Measurements from ENCODE around the gene PRKCZ. TPM values are rescaled to one million over a fixed set of nuclear protein-coding genes. Genes with fewer than 3 reads are reported as not detected.
"Not testable (repeated sequence)": the region's sequence is repeated elsewhere in the genome, so short reads cannot be mapped to it uniquely, and the experiment has no call there.

PRKCZ gene
- total RNA-seq, 1 donor from 2014 or later, result 32.6 TPM

DNA sequence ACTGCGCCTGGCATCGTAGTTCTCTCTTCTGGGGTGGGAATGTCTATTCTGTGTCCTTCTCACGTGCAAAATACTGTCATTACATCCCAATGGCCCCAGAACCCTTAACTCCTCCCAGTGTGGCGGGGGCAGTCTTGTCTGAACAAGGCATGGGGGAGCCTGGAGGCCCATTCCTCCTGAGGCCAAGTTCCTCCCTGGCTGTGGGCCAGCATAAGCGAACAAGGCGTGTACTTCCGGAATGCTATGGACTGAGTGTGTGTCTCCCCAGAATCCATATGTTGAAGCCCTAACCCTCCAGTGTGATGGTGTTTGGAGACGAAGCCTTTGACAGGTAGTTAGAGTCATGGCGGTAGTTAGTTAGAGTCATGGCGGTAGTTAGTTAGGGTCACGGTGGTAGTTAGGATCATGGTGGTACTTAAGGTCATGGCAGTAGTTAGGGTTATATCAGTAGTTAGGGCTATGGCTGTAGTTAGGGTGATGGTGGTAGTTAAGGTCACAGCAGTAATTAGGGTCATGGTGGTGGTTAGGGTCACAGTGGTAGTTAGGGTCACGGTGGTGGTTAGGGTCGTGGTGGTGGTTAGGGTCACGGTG, 71.0 kb downstream of the PRKCZ start:
- TF ChIP-seq, protein P1, sequence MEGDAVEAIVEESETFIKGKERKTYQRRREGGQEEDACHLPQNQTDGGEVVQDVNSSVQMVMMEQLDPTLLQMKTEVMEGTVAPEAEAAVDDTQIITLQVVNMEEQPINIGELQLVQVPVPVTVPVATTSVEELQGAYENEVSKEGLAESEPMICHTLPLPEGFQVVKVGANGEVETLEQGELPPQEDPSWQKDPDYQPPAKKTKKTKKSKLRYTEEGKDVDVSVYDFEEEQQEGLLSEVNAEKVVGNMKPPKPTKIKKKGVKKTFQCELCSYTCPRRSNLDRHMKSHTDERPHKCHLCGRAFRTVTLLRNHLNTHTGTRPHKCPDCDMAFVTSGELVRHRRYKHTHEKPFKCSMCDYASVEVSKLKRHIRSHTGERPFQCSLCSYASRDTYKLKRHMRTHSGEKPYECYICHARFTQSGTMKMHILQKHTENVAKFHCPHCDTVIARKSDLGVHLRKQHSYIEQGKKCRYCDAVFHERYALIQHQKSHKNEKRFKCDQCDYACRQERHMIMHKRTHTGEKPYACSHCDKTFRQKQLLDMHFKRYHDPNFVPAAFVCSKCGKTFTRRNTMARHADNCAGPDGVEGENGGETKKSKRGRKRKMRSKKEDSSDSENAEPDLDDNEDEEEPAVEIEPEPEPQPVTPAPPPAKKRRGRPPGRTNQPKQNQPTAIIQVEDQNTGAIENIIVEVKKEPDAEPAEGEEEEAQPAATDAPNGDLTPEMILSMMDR (IDR thresholded peaks at IDR 0.05; ENCODE audit: insufficient read depth, low read depth, low read length), result no peak
- TF ChIP-seq EZH2 (IDR thresholded peaks at IDR 0.05; ENCODE audit: insufficient read depth, low read length), result no peak
- no peak overlapping the region for H2AFZ ChIP-seq (ENCODE audit: low read depth, low read length)
- no peaks in the 10 kb centered on the region for H3K9me3 Mint-ChIP-seq (ENCODE audit: unreplicated experiment)
- H3K27me3 ChIP-seq (ENCODE audit: insufficient read depth, low read length), result peaks cover 7% of the 10 kb centered on the region
- H3K4me3 Mint-ChIP-seq (ENCODE audit: unreplicated experiment), result no peak overlapping the region
- no peaks in the 10 kb centered on the region for H3K9me3 ChIP-seq (ENCODE audit: insufficient read depth, low read depth, low read length)
- no peak overlapping the region for H3K9ac ChIP-seq (ENCODE audit: low read length)
- no peaks in the 10 kb centered on the region for H3K79me2 ChIP-seq (ENCODE audit: insufficient read depth, low read length)
- H3K4me3 ChIP-seq (ENCODE audit: insufficient read depth, low read depth, low read length), result no peak overlapping the region
- H3K4me1 Mint-ChIP-seq (ENCODE audit: low read depth, unreplicated experiment), result peaks cover 4% of the 10 kb centered on the region
- peaks cover 2% of the 10 kb centered on the region for H3K36me3 Mint-ChIP-seq (ENCODE audit: low read depth, unreplicated experiment)
- peaks cover 3% of the 10 kb centered on the region for H3K4me1 ChIP-seq (ENCODE audit: insufficient read depth, low read length)
- no peaks in the 10 kb centered on the region for H3K36me3 ChIP-seq (ENCODE audit: insufficient read depth, low read length)
- DNase-seq (ENCODE audit: low read depth) (no peak), FAIRE-seq (no peak)
- H3K27me3 Mint-ChIP-seq (ENCODE audit: low read depth, unreplicated experiment), result no peaks in the 10 kb centered on the region
- no peak overlapping the region for H3K4me2 ChIP-seq (ENCODE audit: low read length)
- H3K27ac ChIP-seq (ENCODE audit: low read depth, low read length), result no peak overlapping the region
- H4K20me1 ChIP-seq (ENCODE audit: insufficient read depth, low read length), result no peaks in the 10 kb centered on the region
- no peak overlapping the region for H3K27ac Mint-ChIP-seq (ENCODE audit: unreplicated experiment)

DNA sequence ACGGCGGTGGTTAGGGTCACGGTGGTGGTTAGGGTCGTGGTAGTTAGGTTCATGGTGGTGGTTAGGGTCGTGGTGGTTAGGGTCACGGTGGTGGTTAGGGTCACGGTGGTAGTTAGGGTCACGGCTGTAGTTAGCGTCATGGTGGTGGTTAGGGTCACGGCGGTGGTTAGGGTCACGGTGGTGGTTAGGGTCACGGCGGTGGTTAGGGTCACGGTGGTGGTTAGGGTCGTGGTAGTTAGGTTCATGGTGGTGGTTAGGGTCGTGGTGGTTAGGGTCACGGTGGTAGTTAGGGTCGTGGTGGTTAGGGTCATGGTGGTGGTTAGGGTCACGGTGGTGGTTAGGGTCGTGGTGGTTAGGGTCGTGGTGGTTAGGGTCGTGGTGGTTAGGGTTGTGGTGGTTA, 71.6 kb downstream of the PRKCZ start:
- not testable (repeated sequence) for H3K36me3 ChIP-seq (ENCODE audit: insufficient read depth, low read length); H3K27me3 ChIP-seq (ENCODE audit: insufficient read depth, low read length); H3K9me3 Mint-ChIP-seq (ENCODE audit: unreplicated experiment); H4K20me1 ChIP-seq (ENCODE audit: insufficient read depth, low read length); H3K27me3 Mint-ChIP-seq (ENCODE audit: low read depth, unreplicated experiment); H3K27ac Mint-ChIP-seq (ENCODE audit: unreplicated experiment); FAIRE-seq; H2AFZ ChIP-seq (ENCODE audit: low read depth, low read length); H3K4me3 ChIP-seq (ENCODE audit: insufficient read depth, low read depth, low read length); H3K9me3 ChIP-seq (ENCODE audit: insufficient read depth, low read depth, low read length); H3K4me1 ChIP-seq (ENCODE audit: insufficient read depth, low read length); H3K4me1 Mint-ChIP-seq (ENCODE audit: low read depth, unreplicated experiment); H3K36me3 Mint-ChIP-seq (ENCODE audit: low read depth, unreplicated experiment); H3K4me2 ChIP-seq (ENCODE audit: low read length); H3K9ac ChIP-seq (ENCODE audit: low read length); H3K4me3 Mint-ChIP-seq (ENCODE audit: unreplicated experiment); H3K79me2 ChIP-seq (ENCODE audit: insufficient read depth, low read length); H3K27ac ChIP-seq (ENCODE audit: low read depth, low read length); DNase-seq (ENCODE audit: low read depth)

DNA sequence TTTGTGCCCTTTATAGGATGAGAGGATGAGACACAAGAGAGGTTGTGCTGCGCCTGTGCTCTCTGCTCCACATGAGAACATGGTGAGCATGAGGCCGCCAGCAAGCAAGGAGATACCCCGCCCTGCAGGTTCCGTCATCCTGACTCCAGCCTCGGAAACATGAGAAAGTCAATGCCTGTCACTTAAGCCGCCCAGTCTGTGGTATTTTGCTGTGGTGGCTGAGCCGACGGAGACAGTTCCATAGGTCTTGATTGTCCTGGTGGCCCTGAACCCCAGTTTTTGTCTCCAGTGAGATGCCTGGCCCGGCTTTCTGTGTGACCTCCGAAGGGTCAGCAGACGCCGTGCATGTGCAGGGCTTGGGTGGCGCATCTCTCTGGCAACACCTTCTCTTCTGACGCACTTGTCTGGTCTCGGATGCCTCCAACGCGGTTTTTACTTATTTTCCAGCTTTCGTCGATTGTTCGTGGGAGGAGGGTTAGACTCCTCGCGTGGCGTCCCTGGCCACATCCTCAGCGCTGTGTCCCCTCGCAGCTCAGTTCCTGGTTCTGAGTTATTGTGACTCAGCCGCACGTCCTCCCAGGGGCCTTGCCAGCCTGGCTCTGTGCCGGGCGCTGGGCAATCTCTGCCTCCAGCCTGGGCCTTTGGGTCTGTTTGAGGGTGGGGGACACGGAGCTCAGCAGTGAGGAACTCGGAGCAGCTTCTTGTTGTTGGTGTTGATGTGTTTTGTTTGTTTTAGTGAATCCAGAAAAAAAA, 74.4 kb downstream of the PRKCZ start:
- TF ChIP-seq, protein P1 (IDR thresholded peaks at IDR 0.05; ENCODE audit: insufficient read depth, low read depth, low read length), result no peak
- no peak for TF ChIP-seq EZH2 (IDR thresholded peaks at IDR 0.05; ENCODE audit: insufficient read depth, low read length)
- Histone ChIP-seq H3K4me2 (ENCODE audit: low read length) (no peak overlapping the region), H3K4me1 (ENCODE audit: insufficient read depth, low read length) (peaks cover 2% of the 10 kb centered on the region), H3K9me3 (ENCODE audit: insufficient read depth, low read depth, low read length) (no peaks in the 10 kb centered on the region), H3K4me3 (ENCODE audit: insufficient read depth, low read depth, low read length) (no peak overlapping the region), H3K27ac (ENCODE audit: low read depth, low read length) (no peak overlapping the region), H2AFZ (ENCODE audit: low read depth, low read length) (no peak overlapping the region), H3K36me3 (ENCODE audit: insufficient read depth, low read length) (no peaks in the 10 kb centered on the region), H4K20me1 (ENCODE audit: insufficient read depth, low read length) (no peaks in the 10 kb centered on the region), H3K9ac (ENCODE audit: low read length) (no peak overlapping the region), H3K27me3 (ENCODE audit: insufficient read depth, low read length) (no peaks in the 10 kb centered on the region), H3K79me2 (ENCODE audit: insufficient read depth, low read length) (no peaks in the 10 kb centered on the region)
- no peaks in the 10 kb centered on the region for H3K9me3 Mint-ChIP-seq (ENCODE audit: unreplicated experiment)
- DNase-seq (ENCODE audit: low read depth) (no peak), FAIRE-seq (no peak)
- peak overlapping the region; percentile 53 for H3K27ac Mint-ChIP-seq (ENCODE audit: unreplicated experiment)
- peaks cover 6% of the 10 kb centered on the region for H3K4me1 Mint-ChIP-seq (ENCODE audit: low read depth, unreplicated experiment)
- peaks cover 2% of the 10 kb centered on the region for H3K36me3 Mint-ChIP-seq (ENCODE audit: low read depth, unreplicated experiment)
- no peak overlapping the region for H3K4me3 Mint-ChIP-seq (ENCODE audit: unreplicated experiment)
- H3K27me3 Mint-ChIP-seq (ENCODE audit: low read depth, unreplicated experiment), result no peaks in the 10 kb centered on the region

All from astrocyte (in vitro differentiated cells and primary cell).